Lung (tissue), 12 donors: ENCODE measurements around the gene CA14. TPM values are rescaled to one million over a fixed set of nuclear protein-coding genes. Genes with fewer than 3 reads are reported as not detected.
"Not testable (repeated sequence)": the region's sequence is repeated elsewhere in the genome, so short reads cannot be mapped to it uniquely, and the experiment has no call there.

ENCODE experiments used
- ATAC-seq: fragments of 200-7000 bp; cut with Tn5 transposase; one replicate; pipeline ENCODE4 v1.9.1; 2020; ENCODE audit warnings: moderate number of reproducible peaks; ENCODE audit not compliant: insufficient read depth, low FRiP score
- DNase-seq, 3 donors: peaks; one replicate each; pipeline ENCODE4 v3.0.0-alpha.2; 2013 to 2017
- H3K27ac ChIP-seq, 2 donors: one replicate each; pipeline ENCODE4 v1.5.1; 2013; ENCODE audit warnings: mild to moderate bottlenecking in 2 of 2, moderate library complexity in 2 of 2, control low read depth in 1 of 2, inconsistent platforms in 1 of 2, low read depth in 1 of 2, low read length in 1 of 2
- H3K27me3 ChIP-seq, 3 donors: one replicate each; pipeline ENCODE4 v1.5.1; 2013; ENCODE audit warnings: low read length in 2 of 3; ENCODE audit not compliant: control insufficient read depth in 3 of 3, insufficient read depth in 3 of 3
- H3K36me3 ChIP-seq, 4 donors: one replicate each; pipeline ENCODE4 v1.5.1; 2013; ENCODE audit warnings: low read length in 4 of 4, mild to moderate bottlenecking in 1 of 4, moderate library complexity in 1 of 4; ENCODE audit not compliant: control insufficient read depth in 4 of 4, insufficient read depth in 4 of 4
- H3K4me1 ChIP-seq, 5 donors: one replicate each; pipeline ENCODE4 v1.5.1; 2013; ENCODE audit warnings: low read length in 5 of 5, mild to moderate bottlenecking in 2 of 5, moderate library complexity in 1 of 5; ENCODE audit not compliant: control insufficient read depth in 5 of 5, insufficient read depth in 5 of 5
- H3K4me3 ChIP-seq: one replicate; pipeline ENCODE4 v1.5.1; 2013; ENCODE audit warnings: mild to moderate bottlenecking, control low read depth, moderate library complexity
- H3K9ac ChIP-seq, 2 donors: one replicate each; pipeline ENCODE4 v1.5.1; 2013; ENCODE audit warnings: low read length in 2 of 2, control low read depth in 1 of 2; ENCODE audit not compliant: insufficient read depth in 1 of 2
- H3K9me3 ChIP-seq, 4 donors: one replicate each; pipeline ENCODE4 v1.5.1; 2013; ENCODE audit warnings: low read length in 3 of 4, mild to moderate bottlenecking in 1 of 4, moderate library complexity in 1 of 4; ENCODE audit not compliant: control insufficient read depth in 4 of 4, insufficient read depth in 3 of 4
- WGBS, 2 donors: extraction: QIAGEN DNeasy Blood & Tissue Kit; methylation state at CpG; one replicate each; pipeline ENCODE4 v1.1.7; 2013; 5-methylcytosine and 5-hydroxymethylcytosine counted together
- polyA plus RNA-seq, 2 donors: library from polyadenylated mRNA; stranded (reverse); fragments of 200-250 nt; gene quantifications; one replicate each; pipeline ENCODE4 v1.2.1, GENCODE V29; 2013
- total RNA-seq, 2 donors: library from RNA; depleted of rRNA in 1 of 2; stranded (reverse); fragments of >200 nt in 1 of 2; gene quantifications; one replicate each; pipeline ENCODE4 v1.2.1, GENCODE V29; 2014 to 2021
- TF ChIP-seq, protein P1 (sequence below): IDR thresholded peaks from 2 replicates; pipeline ENCODE4 v1.5.1; 2012; ENCODE audit warnings: mild to moderate bottlenecking; ENCODE audit errors: control extremely low read depth, extremely low read depth
- donor health status: control.
- donor health status: control.
- donor health status: Bipolar disorder and iron deficiency.
- donor health status: healthy.
- donor health status: DM: yes; HTN: yes; CAD: no.

Gene CA14
- total and polyA plus RNA-seq, 4 donors = 0.14 to 0.40 (median 0.24) TPM

DNA sequence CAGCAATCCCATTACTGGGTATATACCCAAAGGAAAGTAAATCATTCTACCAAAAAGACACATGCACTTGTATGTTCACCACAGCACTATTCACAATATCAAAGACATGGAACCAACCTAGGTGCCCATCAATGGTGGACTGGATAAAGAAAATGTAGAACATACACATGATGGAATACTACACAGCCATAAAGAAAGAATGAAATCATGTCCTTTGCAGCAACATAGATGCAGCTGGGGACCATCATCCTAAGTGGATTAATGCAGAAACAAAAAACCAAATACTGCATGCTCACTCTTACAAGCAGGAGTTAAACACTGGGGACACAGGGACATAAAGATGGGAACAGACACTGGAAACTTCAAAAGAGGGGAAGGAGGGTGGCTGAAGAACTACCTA lies 30.3 kb upstream of the CA14 start:
- no peak overlapping the region for H3K4me3 ChIP-seq
- H3K9me3 ChIP-seq = no peaks in the 10 kb centered on the region
- TF ChIP-seq, protein P1, sequence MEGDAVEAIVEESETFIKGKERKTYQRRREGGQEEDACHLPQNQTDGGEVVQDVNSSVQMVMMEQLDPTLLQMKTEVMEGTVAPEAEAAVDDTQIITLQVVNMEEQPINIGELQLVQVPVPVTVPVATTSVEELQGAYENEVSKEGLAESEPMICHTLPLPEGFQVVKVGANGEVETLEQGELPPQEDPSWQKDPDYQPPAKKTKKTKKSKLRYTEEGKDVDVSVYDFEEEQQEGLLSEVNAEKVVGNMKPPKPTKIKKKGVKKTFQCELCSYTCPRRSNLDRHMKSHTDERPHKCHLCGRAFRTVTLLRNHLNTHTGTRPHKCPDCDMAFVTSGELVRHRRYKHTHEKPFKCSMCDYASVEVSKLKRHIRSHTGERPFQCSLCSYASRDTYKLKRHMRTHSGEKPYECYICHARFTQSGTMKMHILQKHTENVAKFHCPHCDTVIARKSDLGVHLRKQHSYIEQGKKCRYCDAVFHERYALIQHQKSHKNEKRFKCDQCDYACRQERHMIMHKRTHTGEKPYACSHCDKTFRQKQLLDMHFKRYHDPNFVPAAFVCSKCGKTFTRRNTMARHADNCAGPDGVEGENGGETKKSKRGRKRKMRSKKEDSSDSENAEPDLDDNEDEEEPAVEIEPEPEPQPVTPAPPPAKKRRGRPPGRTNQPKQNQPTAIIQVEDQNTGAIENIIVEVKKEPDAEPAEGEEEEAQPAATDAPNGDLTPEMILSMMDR = no peak
- H3K36me3 ChIP-seq = peaks cover 4 to 19% (median 12%) of the 10 kb centered on the region in 4 donors
- no peak overlapping the region for H3K9ac ChIP-seq
- ATAC-seq = no peak
- DNase-seq = no peak
- H3K4me1 ChIP-seq = no peaks in the 10 kb centered on the region
- no peaks in the 10 kb centered on the region for H3K27me3 ChIP-seq
- H3K27ac ChIP-seq = no peak overlapping the region

DNA sequence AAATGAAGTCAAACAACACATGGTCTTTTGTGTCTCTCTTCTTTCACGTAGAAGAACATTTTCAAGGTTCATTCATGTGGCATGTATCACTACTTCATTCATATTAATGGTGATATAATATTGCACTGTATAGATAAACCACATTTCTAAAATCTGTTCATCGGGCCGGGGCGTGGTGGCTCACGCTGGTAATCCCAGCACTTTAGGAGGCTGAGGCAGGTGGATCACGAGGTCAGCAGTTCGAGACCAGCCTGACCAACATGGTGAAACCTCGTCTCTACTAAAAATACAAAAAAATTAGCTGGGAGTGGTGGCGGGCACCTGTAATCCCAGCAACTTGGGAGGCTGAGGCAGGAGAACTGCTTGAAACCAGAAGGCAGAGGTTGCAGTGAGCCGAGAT lies 29.3 kb upstream of the CA14 start:
- not testable (repeated sequence) for H3K27me3 ChIP-seq, DNase-seq, H3K9me3 ChIP-seq, H3K27ac ChIP-seq, ATAC-seq, H3K4me3 ChIP-seq, H3K4me1 ChIP-seq, H3K9ac ChIP-seq
- H3K36me3 ChIP-seq = peaks cover 4 to 19% (median 11%) of the 10 kb centered on the region in 4 donors
- 96 to 97% methylated on average over 10 of the region's 10 CpGs for WGBS, 2 donors

GRCh38 chr1:150232921-150233320 lies 24.7 kb upstream of the CA14 start:
- Histone ChIP-seq H3K4me1 (peaks cover 0 to 18% (median 6%) of the 10 kb centered on the region in 5 donors), H3K27ac (peak overlapping the region in 1 of 2 donors; percentile 46)
- H3K27me3 ChIP-seq, H3K36me3 ChIP-seq, ATAC-seq, H3K9ac ChIP-seq, H3K4me3 ChIP-seq, H3K9me3 ChIP-seq, DNase-seq: not testable (repeated sequence)
- 74 to 85% methylated on average over 10 of the region's 10 CpGs for WGBS, 2 donors

DNA sequence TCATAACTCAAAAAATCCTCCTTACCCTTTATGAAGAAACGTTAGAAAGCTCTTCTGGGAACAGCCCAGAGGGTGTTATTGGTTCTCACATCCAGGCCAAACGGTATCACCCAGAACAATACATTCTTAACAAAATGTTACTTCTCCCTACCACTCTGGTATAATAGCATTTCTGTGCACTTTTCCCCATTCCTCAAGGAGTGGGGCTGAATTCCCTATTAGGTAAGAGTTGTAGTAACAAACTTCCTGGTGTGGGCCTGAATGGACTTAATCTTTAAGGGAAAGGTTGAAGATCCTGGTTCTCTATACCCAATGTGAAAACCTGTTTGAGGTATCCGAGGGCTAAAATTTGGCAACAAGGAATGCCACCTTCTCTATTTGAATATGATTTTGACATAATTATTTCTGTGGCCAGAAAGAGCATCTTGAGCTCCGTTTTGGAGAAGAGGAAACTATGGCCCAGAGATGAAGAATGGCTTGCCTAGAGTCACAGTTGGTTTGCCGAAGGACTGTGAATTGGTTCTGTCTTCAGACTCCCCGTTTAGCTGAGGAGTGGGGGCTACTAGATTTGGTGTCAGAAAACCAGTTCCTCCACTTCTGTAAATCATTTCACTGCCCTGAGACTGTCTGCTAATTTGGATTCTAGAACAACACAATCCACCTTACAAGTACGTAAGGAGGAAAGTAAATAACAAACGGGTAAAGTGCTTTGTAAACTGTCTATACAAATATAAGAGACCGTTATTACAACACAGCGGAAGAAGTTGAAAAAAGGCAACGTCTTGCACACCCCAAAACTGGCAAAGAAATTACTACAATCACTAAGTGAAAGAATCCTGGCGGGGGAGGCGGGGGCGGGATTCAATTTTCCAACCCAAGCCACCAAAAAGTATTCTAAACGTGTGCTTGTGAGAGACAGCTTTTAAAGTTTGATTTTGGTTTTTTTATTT lies 23.9 kb upstream of the CA14 start:
- no peak overlapping the region for H3K4me3 ChIP-seq
- TF ChIP-seq, protein P1 = no peak
- peak overlapping the region; percentile 78 to 90 for H3K9ac ChIP-seq
- DNase-seq = peak; percentile 32 to 83 (median 73)
- WGBS, 2 donors = 6 to 8% methylated on average over 15 of the region's 15 CpGs
- H3K4me1 ChIP-seq = peaks cover 0 to 18% (median 6%) of the 10 kb centered on the region in 5 donors
- peak overlapping the region; percentile 40 to 98 for H3K27ac ChIP-seq
- no peaks in the 10 kb centered on the region for H3K27me3 ChIP-seq
- H3K36me3 ChIP-seq = peaks cover 0 to 3% (median 1%) of the 10 kb centered on the region in 4 donors
- H3K9me3 ChIP-seq = no peaks in the 10 kb centered on the region
- ATAC-seq = no peak
